ENCODE results near the gene GTF2F1.

GRCh38 chr19:6425732-6426620 lies 33.0 kb upstream of the GTF2F1 start:
- no peak for TF ChIP-seq CTCF (IDR thresholded peaks at IDR 0.05)
- TF ChIP-seq POLR2A (IDR thresholded peaks at IDR 0.05): no peak
